Activated CD4-positive, alpha-beta T cell treated with anti-CD3 and anti-CD28 coated beads for 36 hours (primary cell): Measurements from ENCODE around the gene KIRREL3. TPM values are rescaled to one million over a fixed set of nuclear protein-coding genes. Genes with fewer than 3 reads are reported as not detected.
A peak's percentile ranks its signal among the peaks of the same experiment; 100 is the strongest.

Experiments used
- ATAC-seq: fragments of 200-7000 bp; cut with Tn5 transposase; one replicate; pipeline ENCODE4 v1.10.0; 2021; ENCODE audit warnings: mild to moderate bottlenecking, moderate library complexity
- CTCF ChIA-PET: fragments of 350-600 bp; sonication (Branson Sonifier 250); formaldehyde crosslinking; loops from one replicate; lab custom pipeline; 2021; ENCODE audit warnings: antibody characterized with exemption; lab: Charles Lee
- POLR2A ChIA-PET: fragments of 350-600 bp; sonication (Branson Sonifier 250); formaldehyde crosslinking; loops from one replicate; lab custom pipeline; 2021; ENCODE audit warnings: antibody characterized with exemption, inconsistent platforms; lab: Charles Lee
- DNase-seq: peaks from one replicate; pipeline ENCODE4 v3.0.0-alpha.2; 2020
- H3K27ac Mint-ChIP-seq: one replicate; pipeline ENCODE4 v1.8.0; 2021; ENCODE audit warnings: mixed read lengths
- H3K27me3 Mint-ChIP-seq: one replicate; pipeline ENCODE4 v1.8.0; 2021; ENCODE audit warnings: mixed read lengths
- H3K36me3 Mint-ChIP-seq: one replicate; pipeline ENCODE4 v1.8.0; 2021; ENCODE audit warnings: low read depth, mixed read lengths
- H3K4me1 Mint-ChIP-seq: one replicate; pipeline ENCODE4 v1.8.0; 2021; ENCODE audit warnings: mixed read lengths
- H3K4me3 Mint-ChIP-seq: one replicate; pipeline ENCODE4 v1.8.0; 2021; ENCODE audit warnings: mild to moderate bottlenecking, moderate library complexity, mixed read lengths
- H3K9me3 Mint-ChIP-seq: one replicate; pipeline ENCODE4 v1.8.0; 2021; ENCODE audit warnings: low read depth, mixed read lengths
- intact Hi-C, 2 experiments: fragments of 100-400 bp; cut with DNase I in 1 of 2; cut with micrococcal nuclease in 1 of 2; formaldehyde crosslinking; loops; one replicate each; pipeline versions ENCODE4 v1.14.2 to v1.15.1; 2022 to 2024; cut with DNase I, micrococcal nuclease
- total RNA-seq, 2 experiments: library from RNA; stranded (reverse); gene quantifications; one replicate each; pipeline ENCODE4 v1.2.3, GENCODE V29; 2021

The KIRREL3 gene
- total RNA-seq, 2 experiments from 2014 or later: not detected

- intact Hi-C loops: no loop called here
- Mint-ChIP-seq H3K36me3 (no peaks in the 10 kb centered on the region), H3K27ac (no peak overlapping the region), H3K4me1 (no peaks in the 10 kb centered on the region), H3K9me3 (no peaks in the 10 kb centered on the region), H3K27me3 (peaks cover 4% of the 10 kb centered on the region), H3K4me3 (no peak overlapping the region)
- no peak for DNase-seq
- ChIA-PET POLR2A (interaction anchor here (0.7 kb wide), 1 partner anchor 12 kb away, joined by 3 read pairs; no protein-coding TSS in a partner anchor), CTCF (interaction anchor here (0.7 to 0.8 kb wide), 2 partner anchors 104 to 673 kb away, joined by 3 read pairs; no protein-coding TSS in a partner anchor)
- no peak for ATAC-seq
These were observed 114.5 kb downstream of the KIRREL3 start for GRCh38 chr11:126886085-126886484.

- CTCF ChIA-PET: no interaction called here
- H3K27ac Mint-ChIP-seq: no peak overlapping the region
- intact Hi-C loops: no loop called here
These were observed 116.0 kb downstream of the KIRREL3 start for GRCh38 chr11:126884594-126884993.

GRCh38 chr11:126884192-126884591 is 116.4 kb downstream of the KIRREL3 start:
- ChIA-PET CTCF (no interaction called here), POLR2A (no interaction called here)
- ATAC-seq (no peak), DNase-seq (no peak)
- H3K27ac Mint-ChIP-seq: no peak overlapping the region
- intact Hi-C loops: no loop called here
- H3K27me3 Mint-ChIP-seq: peaks cover 4% of the 10 kb centered on the region
- H3K9me3 Mint-ChIP-seq: no peaks in the 10 kb centered on the region
- no peak overlapping the region for H3K4me3 Mint-ChIP-seq
- no peaks in the 10 kb centered on the region for H3K4me1 Mint-ChIP-seq
- H3K36me3 Mint-ChIP-seq: no peaks in the 10 kb centered on the region

More at GRCh38 chr11:126884594-126884993, 116.0 kb downstream of the KIRREL3 start:
- ATAC-seq: no peak
- Mint-ChIP-seq H3K27me3 (peaks cover 4% of the 10 kb centered on the region), H3K4me1 (no peaks in the 10 kb centered on the region), H3K9me3 (no peaks in the 10 kb centered on the region), H3K4me3 (no peak overlapping the region), H3K36me3 (no peaks in the 10 kb centered on the region)
- DNase-seq: no peak
- POLR2A ChIA-PET: no interaction called here

DNA sequence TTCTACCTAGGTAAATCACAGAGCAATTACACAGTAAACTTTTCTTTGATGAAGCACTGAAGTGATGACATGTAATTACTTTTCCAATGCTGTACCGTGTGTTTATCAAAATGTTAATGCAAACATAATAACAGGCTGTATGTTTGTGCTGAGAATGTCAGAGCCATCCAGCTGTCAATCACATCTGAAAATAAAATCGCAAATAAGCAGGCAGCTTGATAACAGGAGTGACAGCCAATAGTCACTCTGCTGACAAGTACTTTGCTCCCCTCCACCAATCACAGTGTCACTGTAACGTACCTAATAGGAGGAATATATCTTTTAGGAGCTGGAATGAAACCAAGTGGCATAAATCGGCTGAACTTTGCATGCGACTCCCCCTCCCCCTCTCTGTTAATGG is 119.7 kb downstream of the KIRREL3 start:
- Mint-ChIP-seq H3K27ac (no peak overlapping the region), H3K9me3 (no peaks in the 10 kb centered on the region), H3K36me3 (no peaks in the 10 kb centered on the region), H3K4me1 (no peaks in the 10 kb centered on the region), H3K27me3 (peaks cover 4% of the 10 kb centered on the region), H3K4me3 (no peak overlapping the region)
- DNase-seq: no peak
- ChIA-PET CTCF (interaction anchor here (0.6 to 0.7 kb wide), 2 partner anchors 55 to 176 kb away, joined by 3 to 5 read pairs; no protein-coding TSS in a partner anchor), POLR2A (no interaction called here)
- ATAC-seq: no peak
- intact Hi-C loops: no loop called here

DNA sequence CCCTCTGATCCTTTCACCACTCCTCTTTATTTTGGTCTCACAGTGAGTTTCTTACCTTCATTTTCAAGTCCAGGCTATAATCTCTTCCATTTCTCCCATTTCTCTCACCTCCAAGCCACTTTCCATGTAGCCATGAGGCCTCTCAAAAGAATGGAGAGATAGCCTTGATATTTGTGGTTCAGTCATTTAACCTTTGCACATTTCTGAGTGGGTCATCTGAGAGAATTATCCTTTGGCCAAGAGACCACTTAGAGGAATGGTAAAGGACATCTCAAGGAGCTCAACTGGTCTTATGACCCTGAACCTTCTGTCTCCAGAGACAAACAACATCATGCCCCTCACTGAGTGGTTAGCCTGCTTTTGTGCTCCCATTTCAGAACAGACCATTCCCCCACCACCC is 121.1 kb downstream of the KIRREL3 start:
- Mint-ChIP-seq H3K36me3 (no peaks in the 10 kb centered on the region), H3K4me3 (no peak overlapping the region), H3K4me1 (no peaks in the 10 kb centered on the region), H3K9me3 (no peaks in the 10 kb centered on the region), H3K27me3 (peaks cover 6% of the 10 kb centered on the region), H3K27ac (no peak overlapping the region)
- no peak for DNase-seq
- ATAC-seq: no peak
- ChIA-PET POLR2A (no interaction called here), CTCF (no interaction called here)
- intact Hi-C loops: no loop called here

DNA sequence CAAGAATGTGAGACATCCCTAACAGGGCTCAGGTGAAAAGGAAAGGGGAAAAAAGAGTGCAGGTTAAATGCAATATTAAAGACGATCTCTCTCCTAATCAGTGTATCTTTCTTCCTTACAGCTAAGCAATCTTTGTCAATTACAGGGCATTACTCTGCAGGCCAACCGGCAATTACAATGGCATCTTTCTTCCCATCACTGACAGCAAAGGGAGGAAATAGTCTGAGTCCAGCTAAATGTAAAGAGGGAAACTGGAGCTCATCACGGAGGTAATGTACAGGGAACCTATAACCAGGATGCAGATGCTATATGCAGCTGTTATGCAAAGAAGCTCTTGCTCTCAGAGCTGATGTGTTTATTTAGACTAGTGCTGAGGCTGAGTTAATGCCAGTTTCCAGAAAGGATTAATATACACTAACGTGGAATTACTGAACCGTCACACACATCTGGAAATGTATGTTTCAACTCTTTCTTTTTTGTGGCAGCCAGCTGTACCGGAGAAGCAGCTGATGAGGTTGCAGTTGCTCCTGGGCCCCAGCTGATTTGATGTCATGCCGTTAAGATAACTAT is 121.6 kb downstream of the KIRREL3 start:
- ChIA-PET CTCF (no interaction called here), POLR2A (no interaction called here)
- H3K27ac Mint-ChIP-seq: no peak overlapping the region
- ATAC-seq (no peak), DNase-seq (no peak)
- H3K4me1 Mint-ChIP-seq: no peaks in the 10 kb centered on the region
- peaks cover 8% of the 10 kb centered on the region for H3K27me3 Mint-ChIP-seq
- intact Hi-C loops: no loop called here
- H3K9me3 Mint-ChIP-seq: no peaks in the 10 kb centered on the region
- H3K36me3 Mint-ChIP-seq: no peaks in the 10 kb centered on the region
- H3K4me3 Mint-ChIP-seq: no peak overlapping the region

DNA sequence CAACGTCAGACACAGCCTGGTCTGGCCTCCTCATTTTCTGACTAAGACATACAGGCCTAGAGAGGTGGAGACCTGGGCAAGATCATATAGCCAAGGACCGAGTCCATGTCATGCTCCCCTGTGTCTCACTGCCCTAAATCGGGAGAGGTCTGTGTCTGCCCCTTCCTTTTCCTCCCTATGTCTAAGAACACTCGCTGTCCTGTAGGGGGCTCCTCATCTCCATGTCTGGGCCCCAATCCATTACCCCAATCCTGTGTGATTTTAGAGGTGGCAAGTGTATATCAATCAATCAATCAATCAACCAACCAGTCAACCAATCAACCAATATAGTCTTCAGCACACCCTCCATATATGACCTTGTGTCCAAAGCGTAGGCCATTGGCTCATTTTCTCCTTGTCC is 125.7 kb downstream of the KIRREL3 start:
- no peaks in the 10 kb centered on the region for H3K9me3 Mint-ChIP-seq
- intact Hi-C loops: loop anchor here in 1 of 2 experiments (1.0 kb wide), 1 partner anchor 115 kb away; no protein-coding TSS in a partner anchor
- H3K27me3 Mint-ChIP-seq: peaks cover 4% of the 10 kb centered on the region
- CTCF ChIA-PET: interaction anchor here (0.6 to 0.7 kb wide), 3 partner anchors 11 to 1056 kb away, joined by 3 to 4 read pairs (median 4); no protein-coding TSS in a partner anchor
- peak; percentile 8 for DNase-seq
- no peaks in the 10 kb centered on the region for H3K4me1 Mint-ChIP-seq
- no peak for ATAC-seq
- H3K27ac Mint-ChIP-seq: no peak overlapping the region
- POLR2A ChIA-PET: no interaction called here
- H3K36me3 Mint-ChIP-seq: no peaks in the 10 kb centered on the region
- no peak overlapping the region for H3K4me3 Mint-ChIP-seq

DNA sequence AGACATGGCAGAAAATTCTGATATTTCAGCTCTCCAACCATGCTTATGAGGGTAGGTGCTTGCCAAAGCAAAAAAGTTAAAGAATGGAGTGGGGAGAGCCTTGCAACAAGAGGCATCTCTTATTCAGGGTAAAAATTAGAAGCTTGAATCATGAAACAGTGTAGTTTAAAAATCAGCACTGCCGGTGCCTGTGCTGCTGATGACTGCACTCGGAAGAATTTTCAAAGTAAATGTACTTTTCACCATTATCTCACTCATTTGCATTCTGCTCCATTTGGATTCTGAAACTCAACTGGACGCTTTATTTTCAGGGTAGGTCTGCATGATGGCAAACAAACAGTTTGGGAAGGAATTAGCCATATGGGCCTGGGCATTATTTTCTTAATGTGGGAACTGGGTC is 126.3 kb downstream of the KIRREL3 start:
- Mint-ChIP-seq H3K4me3 (no peak overlapping the region), H3K9me3 (no peaks in the 10 kb centered on the region), H3K27ac (no peak overlapping the region), H3K36me3 (no peaks in the 10 kb centered on the region), H3K27me3 (peaks cover 4% of the 10 kb centered on the region), H3K4me1 (no peaks in the 10 kb centered on the region)
- ChIA-PET POLR2A (no interaction called here), CTCF (interaction anchor here (0.6 kb wide), 2 partner anchors 11 to 228 kb away, joined by 3 to 4 read pairs; no protein-coding TSS in a partner anchor)
- intact Hi-C loops: no loop called here
- no peak for ATAC-seq
- DNase-seq: no peak

GRCh38 chr11:126871792-126872191 is 128.8 kb downstream of the KIRREL3 start:
- ChIA-PET POLR2A (no interaction called here), CTCF (no interaction called here)
- Mint-ChIP-seq H3K9me3 (no peaks in the 10 kb centered on the region), H3K27ac (no peak overlapping the region), H3K36me3 (no peaks in the 10 kb centered on the region), H3K27me3 (peaks cover 6% of the 10 kb centered on the region), H3K4me1 (no peaks in the 10 kb centered on the region), H3K4me3 (no peak overlapping the region)
- ATAC-seq: no peak
- intact Hi-C loops: no loop called here
- DNase-seq: no peak

- Mint-ChIP-seq H3K4me1 (no peaks in the 10 kb centered on the region), H3K4me3 (no peak overlapping the region), H3K27me3 (peaks cover 6% of the 10 kb centered on the region), H3K36me3 (no peaks in the 10 kb centered on the region), H3K27ac (no peak overlapping the region), H3K9me3 (no peaks in the 10 kb centered on the region)
- ATAC-seq (no peak), DNase-seq (no peak)
- ChIA-PET CTCF (no interaction called here), POLR2A (no interaction called here)
- intact Hi-C loops: no loop called here
These were observed 130.5 kb downstream of the KIRREL3 start for GRCh38 chr11:126870021-126870420.

DNA sequence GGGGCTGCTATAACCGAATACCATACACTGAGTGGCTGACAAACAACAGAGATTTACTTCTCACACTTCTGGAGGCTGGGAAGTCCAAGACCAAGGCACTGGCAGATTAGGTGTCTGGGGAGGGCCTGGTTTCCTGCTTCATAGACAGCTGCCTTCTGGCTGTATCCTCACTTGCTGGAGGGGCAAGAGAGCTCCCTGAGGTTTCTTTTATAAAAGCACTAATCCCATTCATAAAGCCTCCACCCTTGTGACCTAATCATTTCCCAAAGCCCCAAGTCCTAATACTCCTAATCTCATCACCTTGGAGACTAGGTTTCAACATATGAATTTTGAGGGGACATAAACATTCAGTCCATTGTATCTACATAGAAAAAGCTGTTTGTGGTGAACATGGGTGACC is 131.8 kb downstream of the KIRREL3 start:
- Mint-ChIP-seq H3K27me3 (peaks cover 2% of the 10 kb centered on the region), H3K9me3 (no peaks in the 10 kb centered on the region), H3K4me1 (no peaks in the 10 kb centered on the region), H3K4me3 (no peak overlapping the region), H3K27ac (no peak overlapping the region), H3K36me3 (no peaks in the 10 kb centered on the region)
- DNase-seq (no peak), ATAC-seq (no peak)
- ChIA-PET POLR2A (no interaction called here), CTCF (no interaction called here)
- intact Hi-C loops: no loop called here

- DNase-seq: no peak
- CTCF ChIA-PET: no interaction called here
- H3K4me3 Mint-ChIP-seq: no peak overlapping the region
- no peaks in the 10 kb centered on the region for H3K36me3 Mint-ChIP-seq
- H3K27me3 Mint-ChIP-seq: peaks cover 5% of the 10 kb centered on the region
- intact Hi-C loops: no loop called here
- no peaks in the 10 kb centered on the region for H3K9me3 Mint-ChIP-seq
- no peak for ATAC-seq
- POLR2A ChIA-PET: no interaction called here
- no peak overlapping the region for H3K27ac Mint-ChIP-seq
- no peaks in the 10 kb centered on the region for H3K4me1 Mint-ChIP-seq
These were observed 135.6 kb downstream of the KIRREL3 start for GRCh38 chr11:126864934-126865333.
